DMS79 (cell line): ENCODE results near the gene RAB11B.
"Not testable (repeated sequence)": the region's sequence is repeated elsewhere in the genome, so short reads cannot be mapped to it uniquely, and the experiment has no call there.

Source experiments
- DNase-seq: peaks from one replicate; lab custom pipeline; 2025; lab: John Stamatoyannopoulos, UW

RAB11B gene

GRCh38 chr19:8389891-8390616, at the start of gene RAB11B:
Gene RAB11B (plus strand): TSS chr19:8390360. CDS start chr19:8390417, 57 bp downstream.
- DNase-seq = peak; percentile 100

- DNase-seq = not testable (repeated sequence)
Observed at GRCh38 chr19:8341504-8341903, 48.7 kb upstream of the RAB11B start.

- DNase-seq = no peak
Observed at GRCh38 chr19:8342316-8342683, 47.9 kb upstream of the RAB11B start.

GRCh38 chr19:8342684-8343482, 47.3 kb upstream of the RAB11B start, which contains the start of gene KANK3:
Gene KANK3 (minus strand): TSS chr19:8343262. CDS start chr19:8337828, 5,434 bp downstream.
- peak; percentile 50 for DNase-seq

GRCh38 chr19:8343483-8343844, 46.7 kb upstream of the RAB11B start:
- DNase-seq = no peak

- DNase-seq = not testable (repeated sequence)
Observed at GRCh38 chr19:8349629-8350372, 40.4 kb upstream of the RAB11B start.

- peak; percentile 19 for DNase-seq
Observed at GRCh38 chr19:8352134-8352827, 37.9 kb upstream of the RAB11B start.

- DNase-seq = not testable (repeated sequence)
Observed at GRCh38 chr19:8352845-8353244, 37.3 kb upstream of the RAB11B start.

- no peak for DNase-seq
Observed at GRCh38 chr19:8355631-8356402, 34.3 kb upstream of the RAB11B start.

GRCh38 chr19:8357007-8357521, 33.1 kb upstream of the RAB11B start:
- DNase-seq = no peak

GRCh38 chr19:8358948-8359347, 31.2 kb upstream of the RAB11B start:
- no peak for DNase-seq

GRCh38 chr19:8360196-8360595, 30.0 kb upstream of the RAB11B start:
- DNase-seq = no peak

GRCh38 chr19:8361921-8362793, 28.0 kb upstream of the RAB11B start:
- peak; percentile 92 for DNase-seq

- no peak for DNase-seq
Observed at GRCh38 chr19:8363803-8364771, 26.1 kb upstream of the RAB11B start, which contains the start of gene ANGPTL4. Gene ANGPTL4 (plus strand): TSS chr19:8364155. CDS start chr19:8364322, 167 bp downstream.

- no peak for DNase-seq
Observed at GRCh38 chr19:8366121-8366581, 24.0 kb upstream of the RAB11B start.

GRCh38 chr19:8366961-8367326, 23.2 kb upstream of the RAB11B start:
- DNase-seq = no peak

GRCh38 chr19:8367327-8368001, 22.7 kb upstream of the RAB11B start:
- DNase-seq = peak; percentile 83
